DOHH2 (cell line): ENCODE results near the gene IGF1R.

Source experiments
- CTCF ChIP-seq: fragments of 200-600 bp; sonication (generic); IDR thresholded peaks from one replicate; pipeline ENCODE4 v1.5.1; 2014; ENCODE audit warnings: antibody characterized with exemption, mild to moderate bottlenecking, low read depth, low read length; ENCODE audit not compliant: poor library complexity, severe bottlenecking
- EZH2phosphoT487 ChIP-seq: fragments of 200-600 bp; sonication (generic); IDR thresholded peaks from 2 replicates; pipeline ENCODE4 v1.6.1; 2017; ENCODE audit warnings: borderline replicate concordance, mild to moderate bottlenecking, antibody characterized with exemption, low read length, moderate library complexity, mixed read lengths

- no peak for TF ChIP-seq CTCF
- TF ChIP-seq EZH2phosphoT487 = no peak
Observed at GRCh38 chr15:98873441-98874218, 225.3 kb downstream of the IGF1R start.
